Omental fat pad (tissue), 4 donors: ENCODE results near the gene ERC2. TPM values are rescaled to one million over a fixed set of nuclear protein-coding genes. Genes with fewer than 3 reads are reported as not detected.

ENCODE experiments used
- ATAC-seq: fragments of 150-250 bp; one replicate; pipeline ENCODE4 v1.9.1; 2016; ENCODE audit warnings: mild to moderate bottlenecking, moderate library complexity; ENCODE audit not compliant: low FRiP score
- DNase-seq: peaks from one replicate; pipeline ENCODE4 v3.0.0-alpha.2; 2019; ENCODE audit warnings: low spot score
- CTCF ChIP-seq, 3 donors: fragments of 450-650 bp; IDR thresholded peaks; one replicate each; pipeline ENCODE4 v1.5.1; 2016 to 2017; ENCODE audit warnings: antibody characterized with exemption in 3 of 3, mild to moderate bottlenecking in 3 of 3, moderate library complexity in 2 of 3
- total RNA-seq, 4 donors: library from RNA; depleted of rRNA; stranded (reverse); fragments of >200 nt; gene quantifications; one replicate each; pipeline ENCODE4 v1.1.0, GENCODE V29; 2016

The ERC2 gene
- total RNA-seq, 4 donors from 2014 or later, result 0.75 to 4.2 (median 2.3) TPM; not detected in 1

DNA sequence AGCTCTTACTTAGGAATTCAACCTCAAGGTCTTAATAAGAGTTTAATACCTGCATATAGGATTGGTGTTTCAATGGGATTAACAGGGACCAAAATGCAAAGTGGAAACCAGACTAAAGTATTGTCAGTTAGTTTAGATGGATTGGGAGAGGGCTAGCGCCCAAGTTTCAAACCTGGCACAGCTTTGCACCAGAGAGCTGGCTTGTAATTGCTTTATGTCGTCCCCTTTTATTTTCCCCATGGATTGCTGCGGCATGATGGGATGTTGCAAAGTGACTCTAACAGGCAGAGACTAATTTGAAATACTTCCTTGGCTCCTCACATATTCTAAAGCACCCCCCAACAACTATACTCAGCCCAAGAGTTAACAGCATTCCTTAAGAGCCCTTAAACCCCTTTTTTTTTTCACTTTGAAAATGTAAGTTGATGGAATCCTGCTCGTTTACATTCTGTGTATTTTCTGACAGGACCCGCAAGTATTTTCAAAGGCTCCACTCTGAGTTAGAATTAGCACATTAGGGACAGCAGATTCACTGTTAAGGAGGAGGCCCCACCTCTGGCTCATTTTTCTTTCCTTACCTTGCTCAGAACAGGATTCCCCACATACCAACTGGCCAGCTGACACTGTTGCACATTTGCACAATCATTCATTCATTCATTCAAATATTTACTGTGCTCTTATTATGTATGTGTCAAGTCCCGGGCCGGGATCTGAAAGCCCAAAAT is 214.2 kb downstream of the ERC2 start:
- DNase-seq, result no peak
- no peak for ATAC-seq

GRCh38 chr3:56251343-56251945 is 216.8 kb downstream of the ERC2 start:
- DNase-seq, result no peak
- ATAC-seq, result no peak

More for the DNA sequence above, 214.2 kb downstream of the ERC2 start:
- no peak for TF ChIP-seq CTCF (IDR thresholded peaks at IDR 0.05)

GRCh38 chr3:56248021-56248420 is 220.2 kb downstream of the ERC2 start:
- no peak for TF ChIP-seq CTCF (IDR thresholded peaks at IDR 0.05)
- no peak for DNase-seq
- no peak for ATAC-seq

More at GRCh38 chr3:56251343-56251945, 216.8 kb downstream of the ERC2 start:
- no peak for TF ChIP-seq CTCF (IDR thresholded peaks at IDR 0.05)

DNA sequence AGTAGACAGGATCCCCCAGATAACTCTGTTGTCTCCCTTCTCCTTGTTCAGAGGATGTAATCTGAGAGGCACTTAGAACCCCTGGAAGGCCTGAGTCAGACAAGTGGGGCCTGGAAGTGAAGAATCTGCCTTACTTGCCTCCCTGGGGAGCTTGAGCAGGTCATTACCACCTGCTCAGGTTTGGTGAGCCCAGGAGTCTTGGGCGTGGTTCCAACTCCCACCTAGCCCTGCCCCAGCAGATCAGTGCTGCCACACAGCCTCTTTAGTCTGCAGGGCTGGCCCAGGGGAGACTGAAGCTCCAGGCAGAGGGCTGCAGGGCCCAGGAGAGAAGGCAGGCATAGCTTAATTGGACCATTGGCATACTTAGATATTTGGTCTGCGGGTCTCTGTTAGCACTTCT is 230.0 kb downstream of the ERC2 start:
- ATAC-seq (no peak), DNase-seq (no peak)
- TF ChIP-seq CTCF (IDR thresholded peaks at IDR 0.05), result no peak

- no peak for DNase-seq
- no peak for TF ChIP-seq CTCF (IDR thresholded peaks at IDR 0.05)
- ATAC-seq, result no peak
Measured at GRCh38 chr3:56233742-56234141, 234.5 kb downstream of the ERC2 start.

GRCh38 chr3:56229311-56229710 is 239.0 kb downstream of the ERC2 start:
- ATAC-seq (no peak), DNase-seq (no peak)
- no peak for TF ChIP-seq CTCF (IDR thresholded peaks at IDR 0.05)

- DNase-seq, result no peak
- no peak for TF ChIP-seq CTCF (IDR thresholded peaks at IDR 0.05)
- ATAC-seq, result no peak
Measured at GRCh38 chr3:56222866-56223265, 245.4 kb downstream of the ERC2 start.
